OCI-LY1 (cell line): ENCODE data around the gene KIRREL2.

ENCODE experiments used
- H2AFZ ChIP-seq: fragments of 200-600 bp; sonication (generic), shearing (Covaris generic); 2 replicates; pipeline ENCODE4 v1.6.0; 2014; ENCODE audit warnings: antibody characterized with exemption, mild to moderate bottlenecking, low read length
- H3F3A ChIP-seq: fragments of 200-600 bp; sonication (generic), shearing (Covaris generic); 2 replicates; pipeline ENCODE4 v1.6.0; 2014; ENCODE audit warnings: mild to moderate bottlenecking, antibody characterized with exemption, low read length, moderate library complexity; ENCODE audit not compliant: insufficient read depth
- H3K27ac ChIP-seq: fragments of 200-600 bp; sonication (generic); 2 replicates; pipeline ENCODE4 v1.5.1; 2014; ENCODE audit warnings: low read length, mixed run types, mild to moderate bottlenecking, low read depth; ENCODE audit not compliant: poor library complexity, severe bottlenecking
- H3K27me3 ChIP-seq: fragments of 200-600 bp; sonication (generic); 2 replicates; pipeline ENCODE4 v1.6.0; 2014; ENCODE audit warnings: antibody characterized with exemption, mild to moderate bottlenecking, low read length, moderate library complexity; ENCODE audit not compliant: insufficient read depth
- H3K36me3 ChIP-seq: fragments of 200-600 bp; sonication (generic); 2 replicates; pipeline ENCODE4 v1.6.1; 2014; ENCODE audit warnings: mild to moderate bottlenecking, antibody characterized with exemption, low read length, moderate library complexity, mixed read lengths; ENCODE audit not compliant: insufficient read depth
- H3K4me1 ChIP-seq: fragments of 200-600 bp; sonication (generic); 2 replicates; pipeline ENCODE4 v1.5.1; 2014; ENCODE audit warnings: mild to moderate bottlenecking, low read length, moderate library complexity; ENCODE audit not compliant: insufficient read depth, severe bottlenecking
- H3K4me2 ChIP-seq: fragments of 200-600 bp; sonication (generic), shearing (Covaris generic); 2 replicates; pipeline ENCODE4 v1.6.1; 2014; ENCODE audit warnings: low read length
- H3K4me3 ChIP-seq: fragments of 200-600 bp; sonication (generic); 2 replicates; pipeline ENCODE4 v1.5.1; 2014; ENCODE audit warnings: low read length, low read depth, mild to moderate bottlenecking, mixed read lengths; ENCODE audit not compliant: poor library complexity, severe bottlenecking
- H3K79me2 ChIP-seq: fragments of 200-600 bp; shearing (Covaris generic); 2 replicates; pipeline ENCODE4 v1.6.1; 2016; ENCODE audit warnings: mixed run types, low read length, mixed read lengths; ENCODE audit not compliant: insufficient read depth
- H3K9ac ChIP-seq: fragments of 200-600 bp; sonication (generic), shearing (Covaris generic); 2 replicates; pipeline ENCODE4 v1.6.1; 2014; ENCODE audit warnings: mild to moderate bottlenecking, low read length, mixed read lengths
- H3K9me2 ChIP-seq: fragments of 200-600 bp; sonication (generic), shearing (Covaris generic); 2 replicates; pipeline ENCODE4 v1.6.1; 2014; ENCODE audit warnings: low read depth, mild to moderate bottlenecking, low read length, mixed read lengths
- H3K9me3 ChIP-seq: fragments of 200-600 bp; shearing (Covaris generic); 2 replicates; pipeline ENCODE4 v1.6.1; 2014; ENCODE audit warnings: low read length, mixed read lengths
- H4K20me1 ChIP-seq: fragments of 200-600 bp; sonication (generic), shearing (Covaris generic); 2 replicates; pipeline ENCODE4 v1.6.0; 2016; ENCODE audit warnings: mild to moderate bottlenecking, low read length; ENCODE audit not compliant: insufficient read depth
- CTCF ChIP-seq: fragments of 200-600 bp; sonication (generic), shearing (Covaris generic); IDR thresholded peaks from 2 replicates; pipeline ENCODE4 v1.5.1; 2017; ENCODE audit warnings: mild to moderate bottlenecking, antibody characterized with exemption, low read length, moderate library complexity, mixed read lengths
- EZH2 ChIP-seq: fragments of 200-600 bp; sonication (generic), shearing (Covaris generic); IDR thresholded peaks from 2 replicates; pipeline ENCODE4 v1.8.0; 2017; ENCODE audit warnings: borderline replicate concordance, mixed run types, mild to moderate bottlenecking, antibody characterized with exemption, low read length, moderate library complexity, mixed read lengths

The KIRREL2 gene

GRCh38 chr19:35901854-35902661 is 45.3 kb downstream of the KIRREL2 start, which contains the start of gene HCST:
TSS of gene HCST (plus strand) at chr19:35902529. CDS start at chr19:35902594, 65 bp downstream.
- H3K27me3 ChIP-seq = no peaks in the 10 kb centered on the region
- no peaks in the 10 kb centered on the region for H4K20me1 ChIP-seq
- peak within 1 kb of the TSS; percentile 76 for H3K4me3 ChIP-seq
- H3F3A ChIP-seq = no peaks in the 10 kb centered on the region
- H3K9me2 ChIP-seq = no peaks in the 10 kb centered on the region
- peak within 1 kb of the TSS; percentile 83 for H3K9ac ChIP-seq
- H3K4me1 ChIP-seq = peaks cover 39% of the 10 kb centered on the region
- TF ChIP-seq EZH2 (no peak), CTCF (no peak)
- H2AFZ ChIP-seq = no peak within 1 kb of the TSS
- H3K9me3 ChIP-seq = no peaks in the 10 kb centered on the region
- peaks cover 16% of the 10 kb centered on the region for H3K36me3 ChIP-seq
- peak within 1 kb of the TSS; percentile 90 for H3K27ac ChIP-seq
- H3K4me2 ChIP-seq = peak within 1 kb of the TSS; percentile 92
- 0 out of 2 replicates have a peak, but pooled peaks cover 3% of the 10 kb centered on the region for H3K79me2 ChIP-seq

GRCh38 chr19:35902870-35903475 is 46.3 kb downstream of the KIRREL2 start:
- TF ChIP-seq EZH2 (no peak), CTCF (no peak)
- H3K9me3 ChIP-seq = no peaks in the 10 kb centered on the region
- H4K20me1 ChIP-seq = no peaks in the 10 kb centered on the region
- 0 out of 2 replicates have a peak, but pooled peaks cover 3% of the 10 kb centered on the region for H3K79me2 ChIP-seq
- peaks cover 39% of the 10 kb centered on the region for H3K4me1 ChIP-seq
- peak overlapping the region; percentile 92 for H3K4me2 ChIP-seq
- no peaks in the 10 kb centered on the region for H3K27me3 ChIP-seq
- H2AFZ ChIP-seq = no peak overlapping the region
- H3K9me2 ChIP-seq = no peaks in the 10 kb centered on the region
- H3F3A ChIP-seq = no peaks in the 10 kb centered on the region
- H3K9ac ChIP-seq = peak overlapping the region; percentile 83
- peak overlapping the region; percentile 71 for H3K4me3 ChIP-seq
- peak overlapping the region; percentile 90 for H3K27ac ChIP-seq
- H3K36me3 ChIP-seq = peaks cover 7% of the 10 kb centered on the region; the same call in 1 of the 2 replicates

DNA sequence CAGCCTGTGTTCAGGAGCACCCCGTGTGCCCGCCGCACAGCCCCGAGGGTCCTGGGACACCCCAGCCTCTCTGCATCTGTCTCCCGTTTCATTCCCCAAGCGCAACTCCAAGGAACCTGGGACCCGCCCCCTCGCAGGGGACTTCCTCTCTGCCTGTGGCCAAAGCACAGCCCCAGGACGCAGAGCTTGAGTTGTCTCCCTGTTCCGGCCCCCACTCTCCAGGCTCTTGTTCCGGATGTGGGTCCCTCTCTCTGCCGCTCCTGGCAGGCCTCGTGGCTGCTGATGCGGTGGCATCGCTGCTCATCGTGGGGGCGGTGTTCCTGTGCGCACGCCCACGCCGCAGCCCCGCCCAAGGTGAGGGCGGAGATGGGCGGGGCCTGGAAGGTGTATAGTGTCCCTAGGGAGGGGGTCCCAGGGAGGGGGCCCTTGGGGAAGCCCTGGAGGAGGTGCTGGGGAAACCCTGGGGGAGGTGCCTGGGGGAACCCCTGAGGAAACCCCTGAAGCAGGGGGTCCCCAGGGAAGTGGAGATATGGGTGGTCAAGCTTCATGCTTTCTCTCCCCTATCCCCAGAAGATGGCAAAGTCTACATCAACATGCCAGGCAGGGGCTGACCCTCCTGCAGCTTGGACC is 47.0 kb downstream of the KIRREL2 start:
- H3K27ac ChIP-seq = peak overlapping the region; percentile 90
- peaks cover 34% of the 10 kb centered on the region for H3K4me1 ChIP-seq
- peak overlapping the region; percentile 92 for H3K4me2 ChIP-seq
- peak overlapping the region; percentile 71 for H3K4me3 ChIP-seq
- no peaks in the 10 kb centered on the region for H3K27me3 ChIP-seq
- no peaks in the 10 kb centered on the region for H3K9me3 ChIP-seq
- TF ChIP-seq EZH2 = no peak
- TF ChIP-seq CTCF = no peak
- H2AFZ ChIP-seq = no peak overlapping the region
- 0 out of 2 replicates have a peak, but pooled peaks cover 3% of the 10 kb centered on the region for H3K79me2 ChIP-seq
- no peaks in the 10 kb centered on the region for H4K20me1 ChIP-seq
- no peaks in the 10 kb centered on the region for H3K36me3 ChIP-seq
- H3K9ac ChIP-seq = peak overlapping the region; percentile 83
- H3F3A ChIP-seq = no peaks in the 10 kb centered on the region
- no peaks in the 10 kb centered on the region for H3K9me2 ChIP-seq
